H9 (cell line): ENCODE results near the gene TNC. TPM values are rescaled to one million over a fixed set of nuclear protein-coding genes. Genes with fewer than 3 reads are reported as not detected.

ENCODE experiments used
- DNase-seq: peaks from one replicate; pipeline ENCODE4 v3.0.0-alpha.2; 2017
- H2AFZ ChIP-seq: one replicate; pipeline ENCODE4 v1.6.1; 2013; ENCODE audit warnings: mild to moderate bottlenecking, low read length, control low read depth, moderate library complexity
- H2AK5ac ChIP-seq: 2 replicates; pipeline ENCODE4 v1.6.1; 2013; ENCODE audit warnings: low read length, control low read depth, mixed read lengths; ENCODE audit not compliant: insufficient read length
- H2BK120ac ChIP-seq: one replicate; pipeline ENCODE4 v1.6.1; 2013; ENCODE audit warnings: low read depth, mild to moderate bottlenecking, low read length, control low read depth, inconsistent platforms; ENCODE audit not compliant: poor library complexity, severe bottlenecking
- H2BK12ac ChIP-seq: 2 replicates; pipeline ENCODE4 v1.6.1; 2013; ENCODE audit warnings: low read length, control low read depth, mixed read lengths, low read depth; ENCODE audit not compliant: insufficient read length
- H2BK15ac ChIP-seq: 2 replicates; pipeline ENCODE4 v1.6.1; 2013; ENCODE audit warnings: low read depth, low read length, control low read depth
- H2BK20ac ChIP-seq: one replicate; pipeline ENCODE4 v1.6.1; 2013; ENCODE audit warnings: low read depth, mild to moderate bottlenecking, low read length, control low read depth, inconsistent platforms; ENCODE audit not compliant: poor library complexity, severe bottlenecking
- H2BK5ac ChIP-seq: 2 replicates; pipeline ENCODE4 v1.6.1; 2013; ENCODE audit warnings: low read length, control low read depth, mixed read lengths; ENCODE audit not compliant: insufficient read length
- H3K14ac ChIP-seq: 2 replicates; pipeline ENCODE4 v1.6.1; 2013; ENCODE audit warnings: low read length, control low read depth; ENCODE audit not compliant: insufficient read depth
- H3K18ac ChIP-seq: 2 replicates; pipeline ENCODE4 v1.6.1; 2013; ENCODE audit warnings: low read depth, mild to moderate bottlenecking, mixed read lengths, low read length, control low read depth; ENCODE audit not compliant: insufficient read length
- H3K23ac ChIP-seq: 2 replicates; pipeline ENCODE4 v1.6.1; 2013; ENCODE audit warnings: low read length, control low read depth, mixed read lengths, low read depth; ENCODE audit not compliant: insufficient read length
- H3K23me2 ChIP-seq: 2 replicates; pipeline ENCODE4 v1.6.1; 2013; ENCODE audit warnings: low read depth, mild to moderate bottlenecking, mixed read lengths, low read length, control low read depth; ENCODE audit not compliant: insufficient read length, poor library complexity, severe bottlenecking
- H3K27ac ChIP-seq: 2 replicates; pipeline ENCODE4 v1.5.1; 2013; ENCODE audit warnings: low read length, control low read depth, mixed read lengths, low read depth; ENCODE audit not compliant: insufficient read length
- H3K27me3 ChIP-seq: 2 replicates; pipeline ENCODE4 v1.6.1; 2013; ENCODE audit warnings: low read length, control low read depth, inconsistent platforms; ENCODE audit not compliant: insufficient read depth
- H3K4ac ChIP-seq: 2 replicates; pipeline ENCODE4 v1.6.1; 2013; ENCODE audit warnings: low read depth, mild to moderate bottlenecking, control low read depth, inconsistent platforms, low read length, moderate library complexity
- H3K4me1 ChIP-seq: 2 replicates; pipeline ENCODE4 v1.6.1; 2013; ENCODE audit warnings: low read length, control low read depth, inconsistent platforms; ENCODE audit not compliant: insufficient read depth
- H3K4me2 ChIP-seq: 2 replicates; pipeline ENCODE4 v1.6.1; 2013; ENCODE audit warnings: low read length, control low read depth, mixed read lengths; ENCODE audit not compliant: insufficient read length, insufficient read depth
- H3K56ac ChIP-seq: 2 replicates; pipeline ENCODE4 v1.6.1; 2013; ENCODE audit warnings: low read depth, mild to moderate bottlenecking, mixed read lengths, low read length, control low read depth; ENCODE audit not compliant: insufficient read length
- H3K79me1 ChIP-seq: 2 replicates; pipeline ENCODE4 v1.6.1; 2013; ENCODE audit warnings: low read depth, mild to moderate bottlenecking, moderate library complexity, low read length, control low read depth, inconsistent platforms; ENCODE audit not compliant: insufficient read depth, poor library complexity, severe bottlenecking
- H3K79me2 ChIP-seq: 2 replicates; pipeline ENCODE4 v1.6.1; 2013; ENCODE audit warnings: low read length, control low read depth, inconsistent platforms; ENCODE audit not compliant: insufficient read depth
- H3K9ac ChIP-seq: 2 replicates; pipeline ENCODE4 v1.6.1; 2013; ENCODE audit warnings: low read length, control low read depth, mixed read lengths; ENCODE audit not compliant: insufficient read length; ENCODE audit errors: extremely low read depth
- H3K9me3 ChIP-seq: one replicate; pipeline ENCODE4 v1.6.1; 2013; ENCODE audit warnings: low read depth, low read length, inconsistent platforms; ENCODE audit not compliant: control insufficient read depth
- H3T11ph ChIP-seq: one replicate; pipeline ENCODE4 v1.6.1; 2013; ENCODE audit warnings: mild to moderate bottlenecking, low read length, control low read depth, inconsistent platforms
- H4K20me1 ChIP-seq: one replicate; pipeline ENCODE4 v1.6.1; 2013; ENCODE audit not compliant: control insufficient read depth, insufficient read length, insufficient read depth
- H4K5ac ChIP-seq: 2 replicates; pipeline ENCODE4 v1.6.1; 2013; ENCODE audit warnings: low read depth, mild to moderate bottlenecking, mixed read lengths, low read length, control low read depth; ENCODE audit not compliant: insufficient read length
- H4K8ac ChIP-seq: replicated peaks from 2 replicates; pipeline ENCODE4 v1.6.1; 2013; ENCODE audit warnings: low read length, control low read depth, mixed read lengths, low read depth; ENCODE audit not compliant: insufficient read length
- H4K91ac ChIP-seq: 2 replicates; pipeline ENCODE4 v1.6.1; 2013; ENCODE audit warnings: low read depth, mild to moderate bottlenecking, moderate library complexity, mixed read lengths, low read length, control low read depth; ENCODE audit not compliant: insufficient read length
- H3K27ac Mint-ChIP-seq, 3 experiments: 2 replicates in 2 of 3; 3 replicates in 1 of 3; pipeline ENCODE4 v1.8.0; 2020 to 2021; ENCODE audit warnings: mixed read lengths in 3 of 3, mild to moderate bottlenecking in 1 of 3, moderate library complexity in 1 of 3
- H3K27me3 Mint-ChIP-seq: 2 replicates; pipeline ENCODE4 v1.8.0; 2021; ENCODE audit warnings: low read depth, mild to moderate bottlenecking, moderate library complexity, mixed read lengths
- H3K36me3 Mint-ChIP-seq, 3 experiments: 2 replicates in 2 of 3; 3 replicates in 1 of 3; pipeline ENCODE4 v1.8.0; 2020 to 2021; ENCODE audit warnings: low read depth in 3 of 3, mixed read lengths in 3 of 3; ENCODE audit not compliant: insufficient read depth in 1 of 3
- H3K4me1 Mint-ChIP-seq, 2 experiments: 2 replicates each; pipeline ENCODE4 v1.8.0; 2020; ENCODE audit warnings: mixed read lengths in 2 of 2
- H3K4me3 Mint-ChIP-seq, 2 experiments: 2 replicates in 1 of 2; 3 replicates in 1 of 2; pipeline ENCODE4 v1.8.0; 2020 to 2021; ENCODE audit warnings: mild to moderate bottlenecking in 2 of 2, mixed read lengths in 2 of 2, moderate library complexity in 1 of 2
- H3K9me3 Mint-ChIP-seq, 2 experiments: 2 replicates in 1 of 2; 3 replicates in 1 of 2; pipeline ENCODE4 v1.8.0; 2020; ENCODE audit warnings: mild to moderate bottlenecking in 2 of 2, mixed read lengths in 2 of 2, moderate library complexity in 1 of 2
- CTCF ChIP-seq: fragments of 200-600 bp; sonication (generic); conservative IDR thresholded peaks from 3 replicates; pipeline ENCODE4 v1.8.0; 2021; ENCODE audit warnings: antibody characterized with exemption, mild to moderate bottlenecking
- WGBS: extraction: QIAGEN DNeasy Blood & Tissue Kit; methylation state at CpG from one replicate; pipeline ENCODE4 v1.1.7; 2013; ENCODE audit warnings: missing lambda C conversion rate, low lambda C conversion rate, mixed read lengths; ENCODE audit not compliant: insufficient read length; ENCODE audit errors: extremely low coverage; 5-methylcytosine and 5-hydroxymethylcytosine counted together
- total RNA-seq: library from RNA; stranded (reverse); gene quantifications from 2 replicates; pipeline ENCODE4 v1.2.1, GENCODE V29; 2021

The TNC gene
- total RNA-seq, 1 experiment from 2014 or later = 0.63 TPM

- Histone ChIP-seq H4K20me1 (no peaks in the 10 kb centered on the region), H2BK120ac (no peak overlapping the region), H3K14ac (no peak overlapping the region), H3K4ac (no peak overlapping the region), H3K18ac (no peak overlapping the region), H2AFZ (no peak overlapping the region), H3K79me1 (no peaks in the 10 kb centered on the region), H3K56ac (no peak overlapping the region), H3T11ph (no peak overlapping the region), H3K79me2 (no peaks in the 10 kb centered on the region), H4K91ac (no peak overlapping the region), H4K8ac (no peak overlapping the region), H2BK20ac (no peak overlapping the region), H2BK5ac (no peak overlapping the region), H3K27me3 (no peaks in the 10 kb centered on the region), H2AK5ac (no peak overlapping the region), H3K27ac (no peak overlapping the region), H3K23ac (no peak overlapping the region), H2BK12ac (no peak overlapping the region), H3K9ac (no peak overlapping the region), H3K9me3 (no peaks in the 10 kb centered on the region), H4K5ac (no peak overlapping the region), H3K4me2 (no peak overlapping the region), H3K4me1 (no peaks in the 10 kb centered on the region), H3K23me2 (no peaks in the 10 kb centered on the region), H2BK15ac (no peak overlapping the region)
- DNase-seq = no peak
- no peak overlapping the region for H3K4me3 Mint-ChIP-seq
- no peak overlapping the region for H3K27ac Mint-ChIP-seq
- peaks cover 11% of the 10 kb centered on the region for H3K27me3 Mint-ChIP-seq
- H3K36me3 Mint-ChIP-seq = no peaks in the 10 kb centered on the region
- no peaks in the 10 kb centered on the region for H3K9me3 Mint-ChIP-seq
- WGBS = no CpG with 5 or more reads among the region's 5 CpGs
- TF ChIP-seq CTCF = no peak
- H3K4me1 Mint-ChIP-seq = peaks cover 11 to 14% of the 10 kb centered on the region in 2 experiments
Measured at GRCh38 chr9:115024925-115025535, 92.9 kb downstream of the TNC start.
